ENCODE measurements around the gene ZNF536. TPM values are rescaled to one million over a fixed set of nuclear protein-coding genes. Genes with fewer than 3 reads are reported as not detected.
"Not testable (repeated sequence)": the region's sequence is repeated elsewhere in the genome, so short reads cannot be mapped to it uniquely, and the experiment has no call there.

ZNF536 gene
- total RNA-seq, 1 donor from 2014 or later, result 1.4 TPM

DNA sequence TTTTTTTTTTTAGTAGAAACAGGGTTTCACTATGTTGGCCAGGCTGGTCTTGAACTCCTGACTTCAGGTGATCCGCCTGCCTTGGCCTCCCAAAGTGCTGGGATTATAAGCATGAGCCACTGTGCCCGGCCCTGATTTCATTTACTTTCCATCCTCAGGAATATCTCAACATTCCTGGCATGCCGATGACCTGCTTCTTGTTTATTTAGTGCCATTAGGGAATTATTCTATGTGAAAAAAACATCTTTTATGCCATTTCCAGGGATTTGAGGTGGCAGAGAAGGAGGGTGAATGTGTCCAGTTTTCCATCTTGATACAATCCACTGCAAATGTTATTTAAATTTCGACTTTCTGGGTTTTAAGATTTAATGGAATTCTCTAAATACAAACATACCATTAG lies 45.0 kb downstream of the ZNF536 start:
- DNase-seq (ENCODE audit: low spot score), result not testable (repeated sequence)

GRCh38 chr19:30419568-30420180 lies 47.5 kb downstream of the ZNF536 start:
- no peak for DNase-seq (ENCODE audit: low spot score)

DNA sequence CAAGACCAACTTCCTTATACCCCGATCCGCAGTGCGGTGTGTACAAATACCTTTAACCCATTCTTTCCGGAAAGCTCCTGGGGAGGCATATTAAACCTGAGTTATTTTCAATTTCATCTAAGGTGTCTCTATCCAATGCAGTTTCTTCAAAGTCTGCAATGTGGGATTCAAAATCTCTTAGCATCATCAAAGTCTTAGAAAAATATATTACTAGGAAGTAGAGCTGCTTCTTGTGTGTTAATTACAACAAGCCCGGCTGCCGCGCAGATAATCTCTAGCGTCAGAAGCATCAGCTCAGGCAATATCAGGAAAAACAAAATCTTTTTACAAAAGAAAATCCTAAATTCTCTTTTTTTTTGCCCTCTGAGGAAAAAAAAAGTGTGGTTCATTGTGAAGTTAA lies 48.1 kb downstream of the ZNF536 start:
- no peak for DNase-seq (ENCODE audit: low spot score)

DNA sequence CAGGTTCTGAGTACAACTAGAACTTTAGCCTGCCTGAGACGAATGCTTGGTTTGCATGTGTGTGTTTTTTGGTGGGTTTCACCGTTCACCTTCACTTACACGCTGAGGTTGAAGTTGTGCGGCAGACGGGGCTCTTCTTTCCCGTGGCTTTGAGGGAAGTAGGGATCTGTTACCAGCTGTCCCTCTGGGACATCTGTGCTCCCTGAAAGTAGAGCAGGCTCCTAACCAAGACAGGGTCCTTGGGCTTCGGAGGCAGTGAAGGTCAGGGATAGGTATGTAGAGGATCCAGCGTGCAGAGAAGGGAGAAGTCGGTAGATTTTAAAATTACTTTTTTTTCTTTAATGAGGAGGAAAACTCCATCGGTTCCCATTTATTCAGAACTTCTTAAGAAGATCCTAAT lies 48.7 kb downstream of the ZNF536 start:
- no peak for DNase-seq (ENCODE audit: low spot score)

DNA sequence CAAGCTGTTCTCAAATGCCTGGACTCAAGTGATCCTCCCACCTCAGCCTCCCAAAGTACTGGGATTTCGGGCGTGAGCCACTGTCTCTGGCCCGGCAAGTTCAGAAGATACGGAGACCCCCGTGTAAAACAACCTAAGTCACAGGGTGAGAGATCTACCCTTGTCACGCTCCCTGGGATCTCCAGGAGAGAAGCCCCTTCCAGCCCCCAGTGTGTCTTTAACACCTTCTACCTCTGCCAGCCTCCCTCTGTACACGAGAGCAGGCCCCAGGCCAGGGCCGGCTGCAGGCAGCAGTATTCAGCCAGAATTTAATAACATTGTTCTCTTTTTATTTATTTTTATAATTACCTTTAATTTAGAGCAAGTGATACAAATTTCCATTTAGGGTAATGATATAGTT lies 49.4 kb downstream of the ZNF536 start:
- DNase-seq (ENCODE audit: low spot score), result no peak

DNA sequence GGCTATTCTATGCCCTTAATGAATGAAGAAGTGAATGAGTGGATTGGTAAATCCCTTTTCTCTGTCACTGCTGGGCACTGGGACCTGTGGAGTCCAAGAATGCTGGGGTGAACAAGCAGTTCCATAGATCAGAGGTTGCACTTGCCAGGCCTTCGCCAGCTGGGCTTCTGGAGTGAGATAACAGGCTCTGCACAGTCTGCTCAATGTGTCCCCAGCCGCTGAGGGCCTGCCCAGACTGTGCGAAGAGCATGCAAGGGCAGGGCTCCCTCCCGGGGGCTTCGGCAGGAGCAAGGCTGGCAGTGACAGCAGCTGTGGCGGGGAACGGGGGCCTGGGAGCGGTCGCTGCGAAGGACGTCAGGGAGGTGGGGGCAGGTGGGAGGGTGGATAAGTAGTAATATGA lies 51.3 kb downstream of the ZNF536 start:
- DNase-seq (ENCODE audit: low spot score), result no peak

- DNase-seq (ENCODE audit: low spot score), result no peak
Measured at GRCh38 chr19:30425885-30426838, 54.0 kb downstream of the ZNF536 start.

DNA sequence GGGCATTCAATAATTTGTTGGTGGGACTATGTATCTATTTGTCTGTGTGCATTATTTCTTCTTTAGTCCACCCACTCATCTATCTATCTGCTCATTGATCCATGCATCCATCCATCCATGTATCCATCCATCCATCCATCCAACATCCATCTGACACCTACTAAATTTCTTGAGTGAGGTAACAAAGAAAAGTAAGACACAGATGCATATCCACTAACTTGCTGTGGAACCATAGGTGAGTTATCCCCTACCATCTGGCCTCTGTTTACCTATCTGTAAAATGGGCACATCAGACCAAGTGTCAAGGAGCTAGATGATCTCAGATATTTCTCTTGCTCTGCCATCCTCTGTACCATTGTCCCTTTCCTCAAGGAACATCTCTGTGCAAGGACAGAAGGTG lies 54.7 kb downstream of the ZNF536 start:
- DNase-seq (ENCODE audit: low spot score), result no peak

DNA sequence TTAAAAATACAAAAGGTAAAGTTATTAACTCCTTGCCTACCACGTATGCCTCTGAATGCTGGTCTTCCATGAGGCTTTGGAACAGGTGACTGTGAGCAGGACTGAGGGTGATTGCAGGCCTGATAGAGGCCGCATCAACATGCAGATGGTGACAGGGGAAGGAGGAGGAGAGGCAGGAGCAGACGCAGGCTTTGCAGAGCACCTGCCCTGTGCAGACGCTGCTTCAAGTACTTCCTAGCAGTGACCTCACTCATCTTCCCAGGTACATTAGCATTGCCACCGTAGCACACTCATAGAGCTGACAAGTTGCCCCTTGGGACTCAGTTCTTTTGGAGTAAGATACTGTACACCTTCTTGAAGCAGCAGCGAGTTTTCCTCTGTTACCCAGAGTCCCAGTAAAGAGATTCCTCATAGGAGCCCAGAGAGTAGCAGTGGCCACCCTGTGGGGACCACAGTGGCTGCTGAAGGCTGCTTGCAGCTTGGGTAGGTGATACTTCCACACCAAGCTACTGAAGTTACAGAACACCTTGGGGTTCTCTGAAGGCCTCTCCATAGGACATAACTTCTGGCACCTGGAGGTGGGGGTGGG lies 56.0 kb downstream of the ZNF536 start:
- no peak for DNase-seq (ENCODE audit: low spot score)

DNA sequence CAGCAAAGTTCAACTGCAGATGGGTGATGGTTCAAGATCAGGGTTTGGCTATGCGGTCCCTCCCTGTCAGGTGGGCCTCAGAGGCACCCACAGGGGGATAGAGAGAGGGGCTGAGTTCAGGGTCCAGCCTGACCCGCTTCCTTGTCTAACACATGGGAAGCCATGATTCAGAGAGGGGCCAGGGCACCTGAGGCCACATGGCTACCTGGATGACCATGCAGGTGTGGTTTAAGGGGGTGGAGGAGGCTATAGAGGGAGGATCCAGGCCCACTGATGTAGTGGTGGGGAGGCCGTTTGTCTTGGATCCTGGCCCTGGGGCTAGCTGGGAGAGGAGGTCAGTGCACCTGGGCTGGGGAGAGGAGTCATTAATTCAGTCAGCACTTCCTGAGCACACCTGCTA lies 56.7 kb downstream of the ZNF536 start:
- DNase-seq (ENCODE audit: low spot score), result no peak

- DNase-seq (ENCODE audit: low spot score), result no peak
Measured at GRCh38 chr19:30430206-30430734, 58.1 kb downstream of the ZNF536 start.

- no peak for DNase-seq (ENCODE audit: low spot score)
Measured at GRCh38 chr19:30431591-30431990, 59.4 kb downstream of the ZNF536 start.

DNA sequence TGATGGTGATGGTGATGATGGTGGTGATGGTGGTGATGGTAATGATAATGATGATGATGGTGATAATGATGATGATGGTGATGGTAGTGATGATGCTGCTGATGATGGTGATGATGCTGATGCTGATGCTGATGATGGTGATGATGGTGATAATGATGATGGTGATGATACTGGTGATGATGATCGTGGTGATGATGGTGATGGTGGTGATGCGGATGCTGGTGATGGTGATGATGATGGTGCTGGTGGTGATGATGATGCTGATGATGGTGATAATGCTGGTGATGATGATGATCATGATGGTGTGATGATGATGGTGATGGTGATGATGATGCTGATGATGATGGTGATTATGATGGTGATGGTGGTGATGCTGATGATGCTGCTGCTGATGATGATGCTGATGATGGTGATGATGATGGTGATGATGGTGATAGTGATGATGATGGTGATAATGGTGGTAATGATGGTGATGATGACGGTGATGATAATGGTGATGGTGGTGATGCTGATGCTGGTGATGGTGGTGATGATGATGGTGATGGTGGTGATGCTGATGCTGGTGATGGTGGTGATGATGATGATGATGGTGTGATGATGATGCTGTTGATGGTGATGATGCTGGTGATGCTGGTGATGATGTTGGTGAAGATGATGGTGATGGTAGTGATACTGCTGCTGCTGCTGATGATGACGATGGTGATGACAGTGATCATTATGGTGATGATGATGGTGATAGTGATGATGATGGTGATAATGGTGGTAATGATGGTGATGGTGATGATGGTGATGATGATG lies 62.8 kb downstream of the ZNF536 start:
- no peak for DNase-seq (ENCODE audit: low spot score)

DNA sequence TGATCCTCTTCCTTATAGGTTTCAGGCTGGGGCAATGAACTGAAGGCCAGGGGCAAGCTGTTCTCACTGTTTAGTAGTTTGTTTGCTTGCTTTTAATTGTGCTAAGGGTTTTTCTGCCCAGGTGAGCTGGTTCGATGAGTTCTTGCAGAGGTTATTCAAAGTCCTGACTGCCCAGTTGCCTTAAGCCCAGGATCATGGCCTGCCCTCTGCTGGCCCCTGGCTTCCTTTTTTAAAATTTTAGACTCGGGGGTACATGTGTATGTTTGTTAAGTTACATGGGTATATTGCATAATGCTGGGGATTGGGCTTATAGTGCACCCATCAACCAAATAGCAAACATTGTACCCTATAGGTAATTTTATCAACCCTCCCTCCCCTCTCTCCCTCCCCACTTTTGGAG lies 65.7 kb downstream of the ZNF536 start:
- no peak for DNase-seq (ENCODE audit: low spot score)

DNA sequence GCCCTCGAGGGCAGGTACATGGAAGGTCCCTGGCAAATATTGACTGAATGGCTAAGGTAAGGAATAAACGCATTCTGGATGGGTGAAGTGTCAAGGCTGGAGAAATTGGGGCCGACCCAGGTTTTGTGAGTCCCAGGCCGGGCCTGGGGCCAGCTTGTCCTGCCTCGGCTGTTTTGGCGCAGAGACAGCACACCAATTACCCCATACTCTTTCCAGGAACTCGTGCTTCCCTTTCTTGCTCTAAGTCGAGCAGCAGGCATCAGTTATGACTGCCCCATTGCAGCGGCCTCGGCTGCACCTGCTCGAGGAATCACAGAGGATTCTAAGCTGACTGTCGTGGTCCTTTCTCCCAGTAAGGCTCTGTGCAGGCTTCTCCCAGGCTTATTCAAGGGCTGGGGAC lies 67.1 kb downstream of the ZNF536 start:
- no peak for DNase-seq (ENCODE audit: low spot score)

DNA sequence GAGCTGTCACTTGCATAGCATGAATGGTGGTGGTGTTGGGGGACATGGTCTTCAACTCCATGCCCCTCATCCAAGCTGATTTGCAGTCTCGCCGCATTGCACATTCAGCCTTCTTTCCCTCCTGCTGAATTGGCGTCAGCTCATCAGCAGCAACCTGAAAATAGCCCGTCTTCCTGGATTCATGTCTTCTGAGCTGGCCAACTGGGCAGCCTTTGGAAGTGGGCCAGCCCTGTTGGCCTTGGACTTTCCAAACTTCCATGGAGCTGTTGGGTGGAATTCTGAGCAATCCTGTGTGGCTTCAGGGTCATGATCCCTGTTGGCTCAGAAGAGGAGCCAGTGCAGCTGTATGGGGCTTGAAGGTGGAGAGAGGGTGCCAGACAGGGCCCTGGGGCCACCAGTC lies 68.8 kb downstream of the ZNF536 start:
- DNase-seq (ENCODE audit: low spot score), result no peak

GRCh38 chr19:30442674-30443073 lies 70.5 kb downstream of the ZNF536 start:
- DNase-seq (ENCODE audit: low spot score), result no peak

GRCh38 chr19:30443531-30444252 lies 71.5 kb downstream of the ZNF536 start:
- no peak for DNase-seq (ENCODE audit: low spot score)

- DNase-seq (ENCODE audit: low spot score), result no peak
Measured at GRCh38 chr19:30444253-30444671, 72.1 kb downstream of the ZNF536 start.

DNA sequence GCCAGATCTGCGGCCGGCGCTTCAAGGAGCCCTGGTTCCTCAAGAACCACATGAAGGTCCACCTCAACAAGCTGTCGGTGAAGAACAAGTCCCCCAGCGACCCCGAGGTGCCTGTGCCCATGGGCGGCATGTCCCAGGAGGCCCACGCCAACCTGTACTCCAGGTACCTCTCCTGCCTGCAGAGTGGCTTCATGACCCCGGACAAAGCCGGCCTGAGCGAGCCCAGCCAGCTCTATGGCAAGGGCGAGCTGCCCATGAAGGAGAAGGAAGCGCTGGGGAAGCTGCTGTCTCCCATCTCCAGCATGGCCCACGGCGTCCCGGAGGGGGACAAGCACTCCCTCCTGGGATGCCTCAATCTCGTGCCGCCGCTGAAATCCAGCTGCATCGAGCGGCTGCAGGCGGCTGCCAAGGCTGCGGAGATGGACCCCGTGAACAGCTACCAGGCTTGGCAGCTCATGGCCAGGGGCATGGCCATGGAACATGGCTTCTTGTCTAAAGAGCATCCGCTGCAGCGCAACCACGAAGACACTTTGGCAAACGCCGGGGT lies 72.6 kb downstream of the ZNF536 start:
- no peak for DNase-seq (ENCODE audit: low spot score)

DNA sequence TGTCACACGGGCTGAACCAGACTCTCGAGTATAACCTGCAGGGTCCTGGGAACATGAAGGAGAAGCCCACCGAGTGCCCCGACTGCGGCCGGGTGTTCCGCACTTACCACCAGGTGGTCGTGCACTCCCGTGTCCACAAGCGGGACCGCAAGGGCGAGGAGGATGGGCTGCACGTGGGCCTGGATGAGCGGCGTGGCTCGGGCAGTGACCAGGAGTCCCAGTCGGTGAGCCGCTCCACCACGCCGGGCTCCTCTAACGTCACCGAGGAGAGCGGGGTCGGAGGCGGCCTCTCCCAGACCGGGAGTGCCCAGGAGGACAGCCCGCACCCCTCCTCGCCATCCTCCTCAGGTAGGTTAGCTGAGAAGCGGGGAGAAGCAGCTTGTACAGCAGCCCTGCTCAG lies 73.2 kb downstream of the ZNF536 start:
- no peak for DNase-seq (ENCODE audit: low spot score)
